NCI-H82 (cell line): ENCODE data around the gene MAGEB5.
"Not testable (repeated sequence)": the region's sequence is repeated elsewhere in the genome, so short reads cannot be mapped to it uniquely, and the experiment has no call there.

ENCODE experiments used
- DNase-seq: peaks from one replicate; lab custom pipeline; 2025; lab: John Stamatoyannopoulos, UW

Gene MAGEB5, protein sequence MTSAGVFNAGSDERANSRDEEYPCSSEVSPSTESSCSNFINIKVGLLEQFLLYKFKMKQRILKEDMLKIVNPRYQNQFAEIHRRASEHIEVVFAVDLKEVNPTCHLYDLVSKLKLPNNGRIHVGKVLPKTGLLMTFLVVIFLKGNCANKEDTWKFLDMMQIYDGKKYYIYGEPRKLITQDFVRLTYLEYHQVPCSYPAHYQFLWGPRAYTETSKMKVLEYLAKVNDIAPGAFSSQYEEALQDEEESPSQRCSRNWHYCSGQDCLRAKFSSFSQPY

DNA sequence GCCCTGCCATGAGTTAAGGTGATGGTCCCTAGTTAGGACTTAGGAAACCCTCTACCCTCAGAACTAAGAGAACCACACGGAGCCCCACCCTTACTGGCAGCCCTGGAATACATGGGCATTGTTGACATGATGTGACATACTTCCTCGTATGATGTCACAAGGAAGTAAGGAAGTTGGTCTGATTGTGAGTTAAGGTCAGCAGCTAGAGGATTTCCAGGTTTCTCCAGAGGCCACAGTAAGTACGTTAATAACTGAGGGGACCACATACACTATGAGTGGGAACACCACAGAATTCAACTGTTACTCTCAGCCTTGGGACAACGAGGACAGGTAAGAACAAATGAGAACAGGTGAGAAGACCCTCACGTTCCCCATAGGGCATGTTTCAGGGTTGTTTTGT, at the start of gene MAGEB5:
MAGEB5 (plus strand) TSS at position 301 of the 400 bp plus-strand sequence. CDS start 1,133 bp downstream, outside the sequence.
- no peak for DNase-seq

- DNase-seq: no peak
Measured at GRCh38 chrX:26192204-26192603, 23.8 kb upstream of the MAGEB5 start, which contains the start of gene MAGEB6. TSS of gene MAGEB6 (plus strand) at chrX:26192440. CDS start at chrX:26193847, 1,407 bp downstream.

DNA sequence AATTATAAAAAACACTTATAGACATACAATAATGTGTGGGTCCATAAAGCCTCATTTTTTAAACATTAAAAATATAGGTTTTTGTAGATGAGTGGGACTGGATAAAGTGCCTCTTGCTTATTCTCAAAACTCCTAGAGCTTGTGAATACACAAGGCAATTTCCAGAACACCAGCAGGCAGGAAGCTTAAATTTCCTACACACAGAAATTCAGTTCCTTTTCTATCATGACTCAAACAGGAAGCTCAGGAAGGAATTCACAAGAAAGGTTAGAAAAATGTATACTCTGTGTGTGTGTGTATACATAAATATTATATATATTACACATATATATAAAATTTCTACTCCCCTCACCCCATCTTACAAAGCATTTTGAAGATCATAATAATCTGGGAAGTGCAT, 12.4 kb upstream of the MAGEB5 start:
- no peak for DNase-seq

- not testable (repeated sequence) for DNase-seq
Measured at GRCh38 chrX:26204717-26205116, 11.3 kb upstream of the MAGEB5 start.

DNA sequence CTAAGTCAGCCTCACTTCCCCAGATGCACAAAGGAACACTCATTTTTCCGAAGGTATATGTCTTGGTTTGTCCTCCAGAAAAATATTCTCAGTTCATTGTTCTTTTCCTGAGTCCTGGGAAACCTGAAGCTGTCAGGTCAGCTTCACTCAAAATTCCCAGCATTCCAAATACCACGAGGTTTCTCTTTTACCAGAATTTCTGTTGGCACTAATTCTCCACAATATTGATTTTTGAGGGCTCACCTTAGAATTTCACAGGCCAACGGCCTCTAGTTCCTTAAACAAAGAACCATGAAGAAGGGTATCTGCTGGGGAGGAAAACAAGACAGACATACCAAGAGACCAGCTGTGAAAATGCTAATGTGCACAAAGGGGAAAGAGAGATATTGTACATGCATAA, 8.0 kb upstream of the MAGEB5 start:
- no peak for DNase-seq

GRCh38 chrX:26219351-26219750, 3.4 kb downstream of the MAGEB5 start:
- DNase-seq: peak; percentile 78

- DNase-seq: no peak
Measured at GRCh38 chrX:26234177-26234576, 18.2 kb downstream of the MAGEB5 start.

- no peak for DNase-seq
Measured at GRCh38 chrX:26253526-26253925, 37.6 kb downstream of the MAGEB5 start.

GRCh38 chrX:26254436-26254835, 38.5 kb downstream of the MAGEB5 start:
- DNase-seq: no peak

DNA sequence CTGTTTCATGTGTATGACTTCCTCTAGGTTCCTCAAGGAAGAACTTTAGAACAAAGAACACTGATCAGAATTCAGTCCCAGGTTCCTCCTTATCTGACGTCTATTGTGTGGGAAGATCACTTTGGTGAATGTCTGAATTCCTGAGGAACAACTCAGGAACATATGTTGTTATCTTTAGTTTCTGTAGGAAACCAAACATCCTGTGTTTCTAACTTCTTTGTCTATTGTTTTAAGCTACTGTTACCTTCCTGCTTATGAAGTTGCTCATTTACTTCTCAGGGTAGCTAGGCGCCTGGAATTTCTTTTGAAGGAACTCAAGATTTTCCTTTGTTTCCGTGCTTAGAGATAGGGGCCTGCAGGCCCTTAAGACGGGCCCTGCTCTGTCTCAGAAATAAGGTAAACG, 46.2 kb downstream of the MAGEB5 start:
- no peak for DNase-seq
